HG03521 (cell line): ENCODE data around the gene PRKCA.
"Not testable (repeated sequence)": the region's sequence is repeated elsewhere in the genome, so short reads cannot be mapped to it uniquely, and the experiment has no call there.

Source experiments
- ATAC-seq: cut with Tn5 transposase; IDR thresholded peaks from one replicate; pipeline ENCODE4 v1.9.1; 2021; ENCODE audit warnings: mild to moderate bottlenecking, moderate library complexity; ENCODE audit not compliant: unreplicated experiment

The PRKCA gene

DNA sequence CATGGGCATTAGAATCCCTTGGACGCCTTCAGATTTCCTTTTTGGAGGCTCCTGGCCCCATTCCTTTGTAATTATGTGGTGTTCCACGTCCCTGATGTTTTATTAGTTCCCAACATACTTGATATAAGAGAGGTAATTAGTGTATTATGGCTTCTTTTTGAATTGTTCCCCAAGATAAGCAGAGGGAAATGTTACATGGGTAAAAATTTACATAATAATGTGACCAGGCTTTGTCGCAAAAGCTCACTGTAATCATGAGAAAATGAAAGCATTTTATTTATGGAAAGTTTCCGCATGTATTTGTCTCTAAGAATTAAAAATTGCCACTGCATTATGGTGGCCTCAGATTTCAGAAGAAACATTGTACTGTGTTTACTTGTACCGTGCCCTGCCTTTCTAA, 177.8 kb downstream of the PRKCA start:
- no peak for ATAC-seq

GRCh38 chr17:66480802-66481201, 178.4 kb downstream of the PRKCA start:
- ATAC-seq = no peak

DNA sequence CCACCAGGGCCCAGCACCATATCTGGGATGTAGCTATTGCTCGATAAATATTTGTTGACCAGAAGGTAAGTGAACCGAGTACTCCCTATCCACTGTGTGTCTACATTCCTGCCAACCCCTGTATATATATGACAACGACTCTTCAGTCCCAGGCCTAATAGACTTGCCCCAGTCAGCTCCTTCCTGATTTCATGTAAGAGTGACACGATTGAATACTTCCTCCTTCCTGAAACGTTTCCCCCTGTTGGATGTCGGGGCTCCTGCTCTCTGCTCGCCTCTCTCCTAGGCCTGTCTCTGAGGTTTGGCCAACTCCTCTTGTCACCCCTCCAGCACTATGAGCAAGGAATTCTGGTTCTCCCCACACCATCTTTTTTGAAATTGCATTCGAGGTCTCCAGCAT, 178.9 kb downstream of the PRKCA start:
- ATAC-seq = no peak

GRCh38 chr17:66483906-66484305, 181.5 kb downstream of the PRKCA start:
- ATAC-seq = no peak

DNA sequence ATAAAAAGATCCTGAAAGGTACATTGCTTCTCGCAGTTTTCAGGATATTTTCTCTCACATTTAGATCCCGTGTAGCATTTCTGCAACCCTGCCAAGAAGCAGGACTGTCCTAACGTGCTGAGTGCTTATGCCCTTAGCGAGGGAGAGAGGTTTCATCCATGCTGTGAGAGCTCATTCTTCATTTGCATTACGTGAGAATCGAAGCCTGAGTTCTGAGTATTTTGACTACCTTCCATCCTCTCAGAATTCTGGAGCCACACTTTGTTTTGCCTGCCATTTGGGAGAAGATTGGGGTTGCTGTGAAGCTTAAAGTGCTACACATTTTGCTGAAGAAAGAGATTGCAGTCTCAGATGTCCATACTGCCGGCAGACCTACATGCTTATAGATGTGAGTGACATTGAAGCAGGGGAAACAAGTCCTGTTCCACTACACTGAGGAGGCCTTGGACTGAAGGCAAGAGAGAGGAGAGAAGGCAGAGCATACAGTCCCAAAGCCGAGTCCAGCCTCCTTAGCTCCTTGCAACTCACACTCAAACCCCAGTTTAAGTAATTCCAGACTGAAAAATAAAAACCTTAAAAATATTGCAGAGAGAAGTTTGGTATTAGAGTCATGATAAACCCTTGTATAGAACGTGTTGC, 183.0 kb downstream of the PRKCA start:
- no peak for ATAC-seq

DNA sequence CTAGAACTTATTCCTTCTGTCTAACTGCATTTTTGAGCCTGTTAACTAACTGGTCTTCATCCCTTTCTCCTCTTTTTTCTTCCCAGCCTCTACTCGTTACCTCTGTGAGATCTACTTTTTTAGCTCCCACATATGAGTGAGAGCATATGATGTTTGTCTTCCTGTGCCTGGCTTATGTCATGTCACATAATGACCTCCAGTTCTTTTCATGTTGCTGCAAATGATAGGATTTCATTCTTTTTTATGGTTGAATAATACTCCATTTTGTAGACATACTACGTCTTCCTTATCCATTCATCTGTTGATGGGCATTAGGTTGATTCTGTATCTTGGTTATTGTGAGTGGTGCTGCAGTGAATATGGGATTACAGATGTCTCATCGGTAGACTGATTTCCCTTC, 184.7 kb downstream of the PRKCA start:
- ATAC-seq = no peak

DNA sequence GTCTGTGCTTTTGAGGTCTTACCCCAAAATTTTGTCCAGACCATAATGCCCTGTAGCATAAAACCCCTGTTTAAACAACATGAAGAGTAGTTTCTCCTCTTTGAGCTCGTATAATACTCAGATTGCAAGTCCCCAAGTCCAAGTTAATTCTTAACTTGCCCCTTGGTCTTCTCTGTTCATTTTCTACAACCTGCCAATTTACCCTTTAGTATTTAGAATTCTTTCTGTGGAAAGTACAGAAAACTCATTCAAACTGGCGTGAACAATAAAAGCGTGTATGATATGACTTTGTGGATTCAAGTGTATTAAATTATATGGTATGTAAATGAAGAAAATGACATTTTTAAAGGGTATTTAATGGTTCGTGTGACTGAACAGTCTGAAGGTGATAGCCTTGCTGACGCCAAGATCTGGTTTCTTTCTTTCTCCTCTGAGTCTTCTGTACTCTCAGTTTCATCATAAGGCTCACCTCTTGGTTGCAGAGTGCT, 185.6 kb downstream of the PRKCA start:
- no peak for ATAC-seq

GRCh38 chr17:66488864-66489263, 186.5 kb downstream of the PRKCA start:
- ATAC-seq = no peak

GRCh38 chr17:66489576-66489975, 187.2 kb downstream of the PRKCA start:
- not testable (repeated sequence) for ATAC-seq

GRCh38 chr17:66491213-66491612, 188.8 kb downstream of the PRKCA start:
- ATAC-seq = no peak

GRCh38 chr17:66491665-66492064, 189.3 kb downstream of the PRKCA start:
- no peak for ATAC-seq

DNA sequence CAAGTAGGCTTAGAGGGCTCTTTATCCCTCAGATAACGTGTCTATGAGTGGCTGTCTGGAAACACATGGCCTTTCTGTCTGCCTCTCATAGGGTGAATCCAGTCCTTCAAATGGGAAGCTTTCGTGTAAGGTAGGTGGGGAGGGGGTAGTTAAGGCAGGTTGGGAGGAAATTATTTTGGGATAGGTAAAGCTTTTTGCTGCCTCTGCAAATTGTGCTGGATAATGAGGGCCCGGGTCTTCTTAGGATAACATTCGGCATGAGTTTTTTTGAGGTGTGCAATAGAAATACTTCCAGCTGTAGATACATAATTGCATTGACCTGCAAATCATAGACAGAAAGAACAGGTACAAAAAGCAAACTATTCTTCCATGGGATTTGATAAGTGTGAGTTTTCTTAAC, 189.7 kb downstream of the PRKCA start:
- ATAC-seq = no peak

DNA sequence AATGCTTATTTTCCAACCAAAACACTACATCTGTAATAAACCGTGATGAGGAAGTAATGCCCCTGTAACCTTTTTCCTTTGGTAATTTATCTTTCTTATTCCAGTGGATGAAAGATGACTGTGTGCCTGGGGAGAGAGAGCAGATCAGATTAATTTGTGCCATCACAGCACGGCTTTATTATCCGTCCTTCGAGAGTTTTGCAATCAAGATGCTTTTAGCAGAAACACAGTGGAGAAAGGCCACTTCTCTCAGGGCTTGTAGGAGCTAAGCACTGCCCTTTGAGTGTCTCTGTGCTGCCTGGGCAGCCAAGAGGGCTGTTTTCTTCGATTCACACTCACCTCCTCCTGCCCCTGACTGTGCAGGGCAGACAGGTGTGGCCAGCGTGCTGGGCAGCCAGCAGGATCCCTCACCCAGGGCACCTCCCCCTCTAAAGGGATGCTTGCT, 190.2 kb downstream of the PRKCA start:
- no peak for ATAC-seq

- ATAC-seq = no peak
These were observed 191.0 kb downstream of the PRKCA start for GRCh38 chr17:66493283-66494019.

DNA sequence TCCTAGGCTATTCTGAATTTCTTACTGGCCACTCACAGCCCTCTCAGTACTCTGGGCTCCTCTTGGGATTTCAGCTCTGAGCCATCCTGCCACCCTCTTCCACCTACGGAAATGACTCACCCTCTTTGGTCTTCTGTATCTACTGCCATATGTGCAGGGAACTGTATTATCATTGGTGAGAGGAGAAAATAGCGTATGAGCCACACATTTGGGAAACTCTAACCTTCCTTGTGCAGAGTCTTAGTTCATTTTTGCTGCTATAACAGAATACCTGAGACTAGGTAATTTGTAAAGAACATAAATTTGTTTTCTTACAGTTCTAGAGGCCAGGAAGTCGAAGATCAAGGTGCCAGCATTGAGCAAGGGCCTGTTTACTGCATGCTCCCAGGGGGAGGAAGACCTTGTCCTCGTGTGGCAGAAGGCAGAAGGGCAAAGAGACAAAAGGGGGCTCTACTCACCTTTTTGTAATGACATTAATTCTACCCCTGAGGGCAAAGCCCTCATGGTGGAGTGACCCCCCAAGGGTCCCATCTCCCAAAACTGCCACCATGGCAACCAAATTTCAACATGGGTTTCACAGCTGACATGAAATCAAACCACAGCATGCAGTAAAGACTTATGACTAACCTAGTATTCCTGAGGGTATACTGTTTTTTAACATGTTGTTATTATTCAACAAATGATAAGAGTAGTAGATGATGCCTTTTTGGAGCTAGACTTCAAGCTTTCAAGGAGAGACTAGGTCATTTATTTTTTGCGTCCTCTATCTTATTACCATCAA, 191.8 kb downstream of the PRKCA start:
- no peak for ATAC-seq

GRCh38 chr17:66495035-66495434, 192.6 kb downstream of the PRKCA start:
- ATAC-seq = no peak

DNA sequence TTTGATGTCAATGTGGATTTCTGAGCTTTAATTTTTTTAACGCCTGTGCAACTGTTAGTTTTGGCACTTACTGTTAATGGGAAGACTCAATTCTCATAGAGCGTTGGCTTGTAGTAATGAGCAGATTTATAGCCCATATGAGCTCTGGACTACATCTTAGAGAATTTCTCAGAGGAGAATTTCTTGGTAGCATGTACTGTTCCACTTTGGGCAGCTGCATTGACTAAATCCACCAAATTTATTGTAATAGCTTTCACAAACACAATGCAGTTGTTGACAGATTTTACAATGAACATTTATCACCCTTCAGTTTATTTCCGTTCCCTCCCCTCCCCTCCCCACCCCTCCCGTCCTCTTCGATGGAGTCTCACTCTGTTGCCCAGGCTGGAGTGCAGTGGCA, 193.9 kb downstream of the PRKCA start:
- no peak for ATAC-seq

DNA sequence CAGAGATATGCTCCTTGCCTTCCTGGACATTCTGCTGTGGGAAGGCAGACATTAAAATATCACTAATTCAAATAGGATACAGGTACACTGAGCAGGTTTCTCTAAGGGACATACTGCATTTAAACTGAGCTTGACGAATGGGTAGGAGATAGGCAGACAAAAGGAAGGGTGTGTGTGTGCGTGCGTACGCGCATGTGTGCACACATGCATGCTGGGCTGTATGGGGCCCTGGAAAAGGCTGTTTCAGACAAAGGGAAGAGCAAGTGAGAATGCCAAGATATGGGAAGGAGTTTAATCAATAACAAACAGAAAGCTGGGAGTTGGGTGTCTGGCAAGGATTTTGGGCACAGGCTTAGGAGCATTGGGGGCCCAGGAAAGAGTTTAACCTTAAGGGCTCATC, 196.2 kb downstream of the PRKCA start:
- no peak for ATAC-seq

- no peak for ATAC-seq
These were observed 204.2 kb downstream of the PRKCA start for GRCh38 chr17:66506641-66507040.

DNA sequence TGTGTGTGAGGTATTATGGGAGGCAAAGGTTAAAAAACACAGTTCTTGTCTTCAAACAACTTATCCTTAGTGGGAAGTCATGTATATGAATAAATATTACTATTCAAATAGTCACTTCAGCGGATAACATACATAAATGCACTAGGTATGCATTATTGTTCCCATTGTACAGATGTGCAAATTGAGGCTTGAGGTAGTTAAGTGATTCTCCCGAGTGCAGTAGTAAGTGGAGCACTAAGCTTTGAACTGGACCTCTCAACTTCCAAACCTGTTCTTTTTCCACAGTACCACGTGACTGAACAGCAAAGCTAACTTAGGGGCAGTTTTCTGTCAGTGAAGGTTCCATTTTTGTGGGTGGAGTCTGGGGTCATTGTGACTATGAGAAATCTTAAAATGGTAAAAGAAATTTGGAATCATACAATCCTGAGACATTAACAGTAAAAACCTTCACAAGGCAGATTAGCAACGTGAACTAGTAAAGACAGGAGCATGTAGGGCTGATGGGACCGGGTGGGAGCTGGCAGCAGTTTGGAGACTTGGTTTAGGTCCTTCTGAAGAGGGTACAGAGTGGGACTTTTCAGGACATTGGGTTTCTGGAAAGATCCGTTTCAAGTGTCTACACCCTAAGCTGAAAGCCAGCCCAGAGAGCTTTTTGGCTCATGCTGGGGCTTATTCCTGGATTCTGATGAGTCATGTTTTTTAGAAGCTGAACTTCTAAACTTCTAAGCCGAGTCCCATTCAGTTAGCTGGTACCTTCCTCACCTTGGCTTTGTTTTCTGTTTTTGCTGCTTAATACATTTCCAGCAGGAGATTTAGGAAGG, 204.9 kb downstream of the PRKCA start:
- no peak for ATAC-seq
